ENCODE results near the gene PCDHA1. TPM values are rescaled to one million over a fixed set of nuclear protein-coding genes. Genes with fewer than 3 reads are reported as not detected.

Gene PCDHA1
- total RNA-seq, 1 experiment from 2014 or later = not detected

- CTCF ChIA-PET = no interaction called here
Measured at GRCh38 chr5:140764177-140764973, 21.6 kb upstream of the PCDHA1 start.

DNA sequence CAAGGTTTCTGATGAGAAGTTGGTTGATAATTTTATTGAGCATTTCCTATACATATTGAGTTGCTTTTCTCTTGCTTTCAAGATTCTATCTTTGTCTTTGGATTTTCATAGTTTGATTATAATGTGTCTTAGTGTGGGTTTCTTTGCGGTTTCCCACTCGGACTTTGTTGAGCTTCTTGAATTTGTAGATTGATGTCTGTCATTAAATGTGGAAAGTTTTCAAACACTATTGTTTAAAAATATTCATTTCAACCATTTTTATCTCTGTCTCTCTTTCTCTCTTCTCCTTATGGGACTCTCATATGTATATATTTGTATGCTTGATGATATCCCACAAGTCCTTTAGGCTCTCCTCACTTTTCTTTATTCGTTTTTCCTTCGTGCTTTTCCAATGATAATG lies 18.5 kb upstream of the PCDHA1 start:
- in situ Hi-C loops (cut with HindIII; ENCODE audit: low pct_unique_long_range_greater_than_20kb, low sequenced_read_pairs) = no loop called here
- no peaks in the 10 kb centered on the region for H3K27me3 ChIP-seq (ENCODE audit: control insufficient read depth, insufficient read depth, low read length)
- H3K9me3 ChIP-seq (ENCODE audit: control insufficient read depth, insufficient read depth, low read depth, low read length) = peaks cover 54% of the 10 kb centered on the region
- no peak overlapping the region for H3K4me3 ChIP-seq (ENCODE audit: low read depth in 2 of 2, low read length in 2 of 2)
- intact Hi-C loops (cut with micrococcal nuclease; ENCODE audit: unreplicated experiment) = no loop called here
- DNase-seq (ENCODE audit: low read depth, low spot score) (no peak), ATAC-seq (no peak)
- H3K4me1 ChIP-seq (ENCODE audit: control insufficient read depth, insufficient read depth, low read length) = no peaks in the 10 kb centered on the region
- ChIA-PET CTCF (interaction anchor here (0.6 kb wide), 1 partner anchor 304 kb away, joined by 3 read pairs; no protein-coding TSS in a partner anchor), POLR2A (no interaction called here)
- BruUV-seq (replicated peaks) = no TSS peak
- no peak overlapping the region for H3K27ac ChIP-seq (ENCODE audit: low read length)
- no peaks in the 10 kb centered on the region for H3K36me3 ChIP-seq (ENCODE audit: control insufficient read depth, insufficient read depth, low read length)
- TF ChIP-seq POLR2AphosphoS5 (IDR thresholded peaks at IDR 0.05; ENCODE audit: low read depth, low read length) = no peak
- TF ChIP-seq REST (IDR thresholded peaks at IDR 0.05; ENCODE audit: insufficient read depth in 1 of 2, low read depth in 2 of 2, low read length in 1 of 2) = no peak
- no peak for TF ChIP-seq TCF7L2 (IDR thresholded peaks at IDR 0.05; ENCODE audit: low read depth, low read length)
- no peak for TF ChIP-seq SIN3A (IDR thresholded peaks at IDR 0.05; ENCODE audit: borderline replicate concordance, insufficient read depth, low read depth, low read length)
- TF ChIP-seq, protein P1, sequence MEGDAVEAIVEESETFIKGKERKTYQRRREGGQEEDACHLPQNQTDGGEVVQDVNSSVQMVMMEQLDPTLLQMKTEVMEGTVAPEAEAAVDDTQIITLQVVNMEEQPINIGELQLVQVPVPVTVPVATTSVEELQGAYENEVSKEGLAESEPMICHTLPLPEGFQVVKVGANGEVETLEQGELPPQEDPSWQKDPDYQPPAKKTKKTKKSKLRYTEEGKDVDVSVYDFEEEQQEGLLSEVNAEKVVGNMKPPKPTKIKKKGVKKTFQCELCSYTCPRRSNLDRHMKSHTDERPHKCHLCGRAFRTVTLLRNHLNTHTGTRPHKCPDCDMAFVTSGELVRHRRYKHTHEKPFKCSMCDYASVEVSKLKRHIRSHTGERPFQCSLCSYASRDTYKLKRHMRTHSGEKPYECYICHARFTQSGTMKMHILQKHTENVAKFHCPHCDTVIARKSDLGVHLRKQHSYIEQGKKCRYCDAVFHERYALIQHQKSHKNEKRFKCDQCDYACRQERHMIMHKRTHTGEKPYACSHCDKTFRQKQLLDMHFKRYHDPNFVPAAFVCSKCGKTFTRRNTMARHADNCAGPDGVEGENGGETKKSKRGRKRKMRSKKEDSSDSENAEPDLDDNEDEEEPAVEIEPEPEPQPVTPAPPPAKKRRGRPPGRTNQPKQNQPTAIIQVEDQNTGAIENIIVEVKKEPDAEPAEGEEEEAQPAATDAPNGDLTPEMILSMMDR (IDR thresholded peaks at IDR 0.05) = no peak

More at GRCh38 chr5:140764177-140764973, 21.6 kb upstream of the PCDHA1 start:
- ATAC-seq (no peak), DNase-seq (ENCODE audit: low read depth, low spot score) (no peak)
- Histone ChIP-seq H3K36me3 (ENCODE audit: control insufficient read depth, insufficient read depth, low read length) (no peaks in the 10 kb centered on the region), H3K9me3 (ENCODE audit: control insufficient read depth, insufficient read depth, low read depth, low read length) (peaks cover 50% of the 10 kb centered on the region), H3K27me3 (ENCODE audit: control insufficient read depth, insufficient read depth, low read length) (no peaks in the 10 kb centered on the region), H3K4me1 (ENCODE audit: control insufficient read depth, insufficient read depth, low read length) (no peaks in the 10 kb centered on the region), H3K4me3 (ENCODE audit: low read depth in 2 of 2, low read length in 2 of 2) (no peak overlapping the region), H3K27ac (ENCODE audit: low read length) (no peak overlapping the region)
- in situ Hi-C loops (cut with HindIII; ENCODE audit: low pct_unique_long_range_greater_than_20kb, low sequenced_read_pairs) (no loop called here), intact Hi-C loops (cut with micrococcal nuclease; ENCODE audit: unreplicated experiment) (no loop called here)
- BruUV-seq (replicated peaks) = no TSS peak
- POLR2A ChIA-PET = no interaction called here
- TF ChIP-seq POLR2AphosphoS5 (IDR thresholded peaks at IDR 0.05; ENCODE audit: low read depth, low read length) = no peak
- TF ChIP-seq REST (IDR thresholded peaks at IDR 0.05; ENCODE audit: insufficient read depth in 1 of 2, low read depth in 2 of 2, low read length in 1 of 2) = no peak
- no peak for TF ChIP-seq TCF7L2 (IDR thresholded peaks at IDR 0.05; ENCODE audit: low read depth, low read length)
- TF ChIP-seq, protein P1 (IDR thresholded peaks at IDR 0.05) = no peak
- TF ChIP-seq SIN3A (IDR thresholded peaks at IDR 0.05; ENCODE audit: borderline replicate concordance, insufficient read depth, low read depth, low read length) = no peak
